Esophagus muscularis mucosa (tissue), 3 donors: ENCODE measurements around the gene TCF7L2.

ENCODE experiments used
- EP300 ChIP-seq: sonication (generic); formaldehyde crosslinking; IDR thresholded peaks from one replicate; pipeline ENCODE4 v1.6.1; 2017; ENCODE audit warnings: antibody characterized with exemption
- POLR2AphosphoS5 ChIP-seq, 2 donors: sonication (generic); formaldehyde crosslinking; IDR thresholded peaks; one replicate each; pipeline ENCODE4 v1.6.1; 2017; ENCODE audit warnings: antibody characterized with exemption in 2 of 2

- TF ChIP-seq POLR2AphosphoS5 (IDR thresholded peaks at IDR 0.05): no peak
- no peak for TF ChIP-seq EP300
These were observed 134.0 kb downstream of the TCF7L2 start for GRCh38 chr10:113084031-113084430.
